HCT116 (cell line): ENCODE measurements around the gene AGER. TPM values are rescaled to one million over a fixed set of nuclear protein-coding genes. Genes with fewer than 3 reads are reported as not detected.
A peak's percentile ranks its signal among the peaks of the same experiment; 100 is the strongest.

Experiments used
- ATAC-seq: fragments of 200-7000 bp; cut with Tn5 transposase; 2 replicates; pipeline ENCODE4 v1.9.1; 2020; ENCODE audit warnings: mild to moderate bottlenecking, moderate library complexity
- BruUV-seq: library from RNA; stranded (reverse); fragments of 400-500 nt; replicated peaks from 2 replicates; lab custom pipeline; 2021; lab: Mats Ljungman, UMichigan
- CTCF ChIA-PET: fragments of 300-600 bp; sonication (Branson Sonifier 250); formaldehyde crosslinking; loops from one replicate; lab custom pipeline; 2021; ENCODE audit warnings: antibody characterized with exemption; lab: Charles Lee
- POLR2A ChIA-PET: fragments of 300-600, 350-600 bp; sonication (Branson Sonifier 250); formaldehyde crosslinking; loops from one replicate; lab custom pipeline; 2021; ENCODE audit warnings: antibody characterized with exemption; lab: Charles Lee
- RAD21 ChIA-PET, 2 experiments: fragments of 300-600 bp; sonication (Branson Sonifier 250); formaldehyde crosslinking; loops; one replicate each; lab custom pipeline; 2023; ENCODE audit warnings: low total read pairs in 2 of 2; ENCODE audit not compliant: uncharacterized antibody in 2 of 2, unreplicated experiment in 2 of 2, low non-redundant PET in 1 of 2; lab: Charles Lee
- DNase-seq: peaks from one replicate; pipeline ENCODE4 v3.0.0-alpha.2; 2010; ENCODE audit warnings: low read depth, low spot score
- H2AFZ ChIP-seq: fragments of 200-600 bp; shearing (Covaris generic), sonication (generic); 2 replicates; pipeline ENCODE4 v1.6.1; 2017; ENCODE audit warnings: low read depth, mixed run types, mixed read lengths, antibody characterized with exemption, low read length; ENCODE audit not compliant: poor library complexity, severe bottlenecking
- H3K27ac ChIP-seq: 2 replicates; pipeline ENCODE4 v1.5.1; 2012; ENCODE audit warnings: low read depth, low read length
- H3K27me3 ChIP-seq: fragments of 200-600 bp; sonication (generic); 2 replicates; pipeline ENCODE4 v1.6.1; 2016; ENCODE audit warnings: mixed run types, low read length, mixed read lengths; ENCODE audit not compliant: insufficient read depth
- H3K36me3 ChIP-seq, 2 experiments: fragments of 200-500 bp in 1 of 2; fragments of 200-600 bp in 1 of 2; sonication (Bioruptor generic) in 1 of 2; sonication (generic) in 1 of 2; 2 replicates each; pipeline versions ENCODE4 v1.5.1 to v1.6.1; 2014 to 2016; ENCODE audit warnings: low read length in 2 of 2, inconsistent platforms in 1 of 2, mixed read lengths in 1 of 2, mixed run types in 1 of 2; ENCODE audit not compliant: insufficient read depth in 2 of 2, control insufficient read depth in 1 of 2
- H3K4me1 ChIP-seq, 2 experiments: fragments of 200-600 bp in 1 of 2; sonication (generic) in 1 of 2; 2 replicates each; pipeline versions ENCODE4 v1.5.1 to v1.6.1; 2012 to 2017; ENCODE audit warnings: low read length in 2 of 2, inconsistent platforms in 1 of 2, mild to moderate bottlenecking in 1 of 2, mixed read lengths in 1 of 2, mixed run types in 1 of 2, moderate library complexity in 1 of 2; ENCODE audit not compliant: insufficient read depth in 2 of 2, control insufficient read depth in 1 of 2
- H3K4me2 ChIP-seq: fragments of 200-600 bp; sonication (generic); 2 replicates; pipeline ENCODE4 v1.6.1; 2017; ENCODE audit warnings: mixed run types, low read length, mixed read lengths
- H3K4me3 ChIP-seq, 2 experiments: fragments of 200-600 bp in 1 of 2; sonication (generic) in 1 of 2; replicated peaks in 1 of 2; 2 replicates each; pipeline ENCODE4 v1.5.1; 2011 to 2016; ENCODE audit warnings: low read length in 2 of 2, control low read depth in 1 of 2, low read depth in 1 of 2, mild to moderate bottlenecking in 1 of 2, mixed read lengths in 1 of 2, mixed run types in 1 of 2
- H3K79me2 ChIP-seq: fragments of 200-600 bp; sonication (generic); 2 replicates; pipeline ENCODE4 v1.6.1; 2017; ENCODE audit warnings: mild to moderate bottlenecking, mixed run types, low read length, moderate library complexity, mixed read lengths; ENCODE audit not compliant: insufficient read depth
- H3K9ac ChIP-seq: fragments of 200-600 bp; sonication (generic); 2 replicates; pipeline ENCODE4 v1.6.1; 2016; ENCODE audit warnings: low read length, mixed read lengths
- H3K9me2 ChIP-seq: fragments of 200-600 bp; sonication (generic), shearing (Covaris generic); 2 replicates; pipeline ENCODE4 v1.6.1; 2017; ENCODE audit warnings: mixed run types, mild to moderate bottlenecking, moderate library complexity; ENCODE audit not compliant: insufficient read depth
- H3K9me3 ChIP-seq, 2 experiments: fragments of 200-500 bp in 1 of 2; fragments of 200-600 bp in 1 of 2; sonication (Bioruptor generic) in 1 of 2; sonication (generic) in 1 of 2; 2 replicates each; pipeline ENCODE4 v1.6.1; 2014 to 2017; ENCODE audit warnings: low read length in 2 of 2, mixed read lengths in 2 of 2, inconsistent platforms in 1 of 2, low read depth in 1 of 2, mild to moderate bottlenecking in 1 of 2, mixed run types in 1 of 2, moderate library complexity in 1 of 2; ENCODE audit not compliant: control insufficient read depth in 1 of 2, insufficient read depth in 1 of 2
- H4K20me1 ChIP-seq: fragments of 200-600 bp; sonication (generic), shearing (Covaris generic); 2 replicates; pipeline ENCODE4 v1.6.1; 2017; ENCODE audit warnings: mixed run types, mild to moderate bottlenecking, moderate library complexity; ENCODE audit not compliant: insufficient read depth
- CBX3 ChIP-seq: IDR thresholded peaks from 2 replicates; pipeline ENCODE4 v1.6.1; 2012; ENCODE audit warnings: low read depth
- CTCF ChIP-seq, 3 experiments: fragments of 200-600 bp in 1 of 3; sonication (generic) in 1 of 3; IDR thresholded peaks in 2 of 3; conservative IDR thresholded peaks in 1 of 3; 2 replicates each; pipeline ENCODE4 v1.5.1; 2012 to 2017; ENCODE audit warnings: low read depth in 2 of 3, low read length in 2 of 3, antibody characterized with exemption in 1 of 3, borderline replicate concordance in 1 of 3, control low read depth in 1 of 3, mild to moderate bottlenecking in 1 of 3, mixed read lengths in 1 of 3, mixed run types in 1 of 3, moderate library complexity in 1 of 3; ENCODE audit not compliant: insufficient read depth in 1 of 3
- EZH2 ChIP-seq: fragments of 200-600 bp; sonication (generic); IDR thresholded peaks from 2 replicates; pipeline ENCODE4 v1.6.1; 2017; ENCODE audit warnings: antibody characterized with exemption, mixed run types
- FOSL1 ChIP-seq: IDR thresholded peaks from 2 replicates; pipeline ENCODE4 v1.6.1; 2012; ENCODE audit warnings: low read depth
- POLR2AphosphoS5 ChIP-seq: IDR thresholded peaks from 2 replicates; pipeline ENCODE4 v1.6.1; 2011; ENCODE audit warnings: mild to moderate bottlenecking, low read depth, low read length, moderate library complexity
- REST ChIP-seq: IDR thresholded peaks from 2 replicates; pipeline ENCODE4 v1.6.1; 2012; ENCODE audit warnings: low read depth
- SIN3A ChIP-seq: IDR thresholded peaks from 2 replicates; pipeline ENCODE4 v1.6.1; 2012; ENCODE audit warnings: low read depth
- SP1 ChIP-seq: IDR thresholded peaks from 2 replicates; pipeline ENCODE4 v1.6.1; 2012; ENCODE audit warnings: low read depth
- SRF ChIP-seq: IDR thresholded peaks from 2 replicates; pipeline ENCODE4 v1.6.1; 2012; ENCODE audit warnings: low read depth
- TCF7L2 ChIP-seq: IDR thresholded peaks from 2 replicates; pipeline ENCODE4 v1.7.0; 2011; ENCODE audit warnings: borderline replicate concordance, inconsistent platforms; ENCODE audit not compliant: insufficient read depth, insufficient read length; ENCODE audit errors: extremely low read depth
- ZNF274 ChIP-seq: fragments of 200-500 bp; sonication (Bioruptor generic); IDR thresholded peaks from 2 replicates; pipeline ENCODE4 v1.6.1; 2014; ENCODE audit warnings: mild to moderate bottlenecking, low read depth, low read length, inconsistent platforms
- intact Hi-C: fragments of 100-400 bp; cut with micrococcal nuclease; formaldehyde crosslinking; loops from 2 replicates; pipeline ENCODE4 v1.10.0; 2022
- total RNA-seq: library from RNA; stranded (reverse); gene quantifications from one replicate; pipeline ENCODE4 v1.2.1, GENCODE V29; 2021; ENCODE audit not compliant: unreplicated experiment
- TF ChIP-seq, protein P1 (sequence below): IDR thresholded peaks from 2 replicates; pipeline ENCODE4 v1.6.1; 2011; ENCODE audit warnings: mild to moderate bottlenecking, low read length, moderate library complexity; ENCODE audit not compliant: insufficient replicate concordance; ENCODE audit errors: extremely low read depth

AGER gene
- total RNA-seq, 1 experiment from 2014 or later: 22.6 TPM

DNA sequence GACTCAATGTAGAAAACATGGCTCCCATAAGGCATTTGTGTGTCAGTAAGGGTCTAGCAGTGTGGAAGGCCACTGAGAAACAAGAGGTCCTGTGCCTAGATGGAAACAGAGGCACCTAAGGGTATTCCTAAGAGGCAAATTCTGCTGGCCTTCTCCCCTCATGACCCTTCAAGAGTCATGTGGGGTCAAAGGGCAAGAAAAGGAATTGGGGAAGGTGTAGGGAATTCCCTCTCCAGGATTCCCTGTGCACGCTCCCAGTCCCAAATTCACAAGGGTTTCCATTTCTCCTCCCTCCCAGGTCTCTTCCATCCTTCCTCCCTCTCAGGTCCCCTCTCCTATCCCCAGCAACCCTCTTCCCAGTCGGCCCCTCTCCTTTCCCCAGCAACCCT, 8.7 kb downstream of the AGER start:
- Histone ChIP-seq H3K27ac (peak overlapping the region; percentile 76), H3K36me3 (peaks cover 0 to 4% of the 10 kb centered on the region in 2 experiments; a peak in 1 of 4 replicates), H4K20me1 (no peaks in the 10 kb centered on the region), H2AFZ (no peak overlapping the region), H3K9me2 (no peaks in the 10 kb centered on the region), H3K4me1 (peaks cover 24 to 52% of the 10 kb centered on the region in 2 experiments), H3K27me3 (no peaks in the 10 kb centered on the region), H3K4me3 (peak overlapping the region; percentile 93 to 98), H3K4me2 (peak overlapping the region; percentile 97), H3K79me2 (peaks cover 24% of the 10 kb centered on the region), H3K9ac (peak overlapping the region; percentile 90), H3K9me3 (no peaks in the 10 kb centered on the region)
- no peak for ATAC-seq
- ChIA-PET CTCF (no interaction called here), RAD21 (no interaction called here), POLR2A (no interaction called here)
- TF ChIP-seq ZNF274 (no peak), CTCF (IDR thresholded peaks at IDR 0.05 in 2 of 3, conservative IDR thresholded peaks at IDR 0.05 in 1 of 3; ENCODE audit: borderline replicate concordance in 1 of 3, insufficient read depth in 1 of 3, low read depth in 2 of 3, low read length in 2 of 3) (no peak), SRF (no peak), SP1 (no peak), CBX3 (no peak), FOSL1 (no peak), SIN3A (no peak), REST (no peak), POLR2AphosphoS5 (no peak), TCF7L2 (no peak), EZH2 (no peak)
- TF ChIP-seq, protein P1, sequence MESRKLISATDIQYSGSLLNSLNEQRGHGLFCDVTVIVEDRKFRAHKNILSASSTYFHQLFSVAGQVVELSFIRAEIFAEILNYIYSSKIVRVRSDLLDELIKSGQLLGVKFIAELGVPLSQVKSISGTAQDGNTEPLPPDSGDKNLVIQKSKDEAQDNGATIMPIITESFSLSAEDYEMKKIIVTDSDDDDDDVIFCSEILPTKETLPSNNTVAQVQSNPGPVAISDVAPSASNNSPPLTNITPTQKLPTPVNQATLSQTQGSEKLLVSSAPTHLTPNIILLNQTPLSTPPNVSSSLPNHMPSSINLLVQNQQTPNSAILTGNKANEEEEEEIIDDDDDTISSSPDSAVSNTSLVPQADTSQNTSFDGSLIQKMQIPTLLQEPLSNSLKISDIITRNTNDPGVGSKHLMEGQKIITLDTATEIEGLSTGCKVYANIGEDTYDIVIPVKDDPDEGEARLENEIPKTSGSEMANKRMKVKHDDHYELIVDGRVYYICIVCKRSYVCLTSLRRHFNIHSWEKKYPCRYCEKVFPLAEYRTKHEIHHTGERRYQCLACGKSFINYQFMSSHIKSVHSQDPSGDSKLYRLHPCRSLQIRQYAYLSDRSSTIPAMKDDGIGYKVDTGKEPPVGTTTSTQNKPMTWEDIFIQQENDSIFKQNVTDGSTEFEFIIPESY: no peak
- no peak for DNase-seq
- BruUV-seq: TSS peak; percentile 63
- intact Hi-C loops: no loop called here
